Gastroesophageal sphincter (tissue), 3 donors: Measurements from ENCODE around the gene CCT7.

Source experiments
- CTCF ChIP-seq, 4 experiments: fragments of 200-600 bp in 2 of 4; fragments of 450-650 bp in 2 of 4; sonication (generic) in 1 of 4; IDR thresholded peaks; one replicate each; pipeline ENCODE4 v1.5.1; 2017 to 2019; ENCODE audit warnings: antibody characterized with exemption in 4 of 4, mild to moderate bottlenecking in 2 of 4, moderate library complexity in 2 of 4
- EP300 ChIP-seq: sonication (generic); formaldehyde crosslinking; IDR thresholded peaks from one replicate; pipeline ENCODE4 v1.6.1; 2017; ENCODE audit warnings: antibody characterized with exemption, mild to moderate bottlenecking
- POLR2A ChIP-seq, 2 donors: fragments of 450-650 bp; IDR thresholded peaks; one replicate each; pipeline ENCODE4 v1.6.1; 2017; ENCODE audit warnings: antibody characterized with exemption in 2 of 2, mild to moderate bottlenecking in 2 of 2, moderate library complexity in 1 of 2

- TF ChIP-seq POLR2A (IDR thresholded peaks at IDR 0.05) (no peak), CTCF (IDR thresholded peaks at IDR 0.05) (no peak), EP300 (no peak)
Observed at GRCh38 chr2:73292906-73293533, 58.9 kb downstream of the CCT7 start.
